ENCODE measurements around the gene ZNF488. TPM values are rescaled to one million over a fixed set of nuclear protein-coding genes. Genes with fewer than 3 reads are reported as not detected.

ZNF488 gene
- total and polyA plus RNA-seq, 10 of the 15 experiments (the other 5 are each of a cell fraction or from before 2014, with no cell fraction given): not detected

- TF ChIP-seq E4F1 (IDR thresholded peaks at IDR 0.05; ENCODE audit: borderline replicate concordance, partially characterized antibody) (no peak), ASH2L (IDR thresholded peaks at IDR 0.05; ENCODE audit: borderline replicate concordance, low read depth) (no peak), EZH2 (IDR thresholded peaks at IDR 0.05; ENCODE audit: borderline replicate concordance, control insufficient read depth, low read depth, low read length) (no peak), TAF1 (IDR thresholded peaks at IDR 0.05; ENCODE audit: borderline replicate concordance, low read depth, low read length) (no peak)
Measured at GRCh38 chr10:47336387-47337134, 47.5 kb downstream of the ZNF488 start (continued).

GRCh38 chr10:47335906-47336305 is 48.2 kb downstream of the ZNF488 start:
- ChIA-PET SMC1A (ENCODE audit: uncharacterized antibody, unreplicated experiment) (no interaction called here), POLR2A (no interaction called here), RAD21 (ENCODE audit: unreplicated experiment) (no interaction called here), CTCF (interaction anchor here (0.7 kb wide), 1 partner anchor 26 kb away, joined by 3 read pairs; no protein-coding TSS in a partner anchor)
- no peaks in the 10 kb centered on the region for H3K4me1 ChIP-seq (ENCODE audit: control insufficient read depth, insufficient read depth, low read length)
- H4K20me1 ChIP-seq (ENCODE audit: control insufficient read depth, insufficient read depth): no peaks in the 10 kb centered on the region
- H3K79me2 ChIP-seq (ENCODE audit: control insufficient read depth, insufficient read depth, low read length): no peaks in the 10 kb centered on the region
- no peaks in the 10 kb centered on the region for H3K9me3 ChIP-seq (replicated peaks; ENCODE audit: control insufficient read depth, insufficient read depth, low read length)
- no peaks in the 10 kb centered on the region for H3K36me3 ChIP-seq (ENCODE audit: control insufficient read depth in 2 of 2, insufficient read depth in 2 of 2, low read length in 1 of 2)
- no peak overlapping the region for H3K4me3 ChIP-seq
- no peak overlapping the region for H3K4me2 ChIP-seq (ENCODE audit: control insufficient read depth, insufficient read depth)
- H3K9ac ChIP-seq (ENCODE audit: control insufficient read depth, insufficient read depth, low read length): no peak overlapping the region
- FAIRE-seq: no peak
- in situ Hi-C loops (cut with MboI): no loop called here
- intact Hi-C loops (cut with micrococcal nuclease; ENCODE audit: unreplicated experiment): no loop called here
- WGBS (ENCODE audit: insufficient coverage, insufficient replicate concordance, low lambda C conversion rate, missing lambda C conversion rate): 51% methylated on average over 5 of the region's 5 CpGs
- BruUV-seq (replicated peaks): no TSS peak
- no peak overlapping the region for H3K27ac ChIP-seq (ENCODE audit: control insufficient read depth, insufficient read depth)
- no peaks in the 10 kb centered on the region; a peak in 3 of 4 replicates for H3K27me3 ChIP-seq (replicated peaks in 1 of 2; ENCODE audit: control insufficient read depth in 2 of 2, insufficient read depth in 2 of 2, low read length in 1 of 2)
- H2AFZ ChIP-seq (ENCODE audit: control insufficient read depth, low read depth, low read length): no peak overlapping the region
- ATAC-seq: no peak
- no peak for DNase-seq (ENCODE audit: low read depth, low spot score)
- TF ChIP-seq ZBTB33 (IDR thresholded peaks at IDR 0.05): no peak
- TF ChIP-seq, protein P1, sequence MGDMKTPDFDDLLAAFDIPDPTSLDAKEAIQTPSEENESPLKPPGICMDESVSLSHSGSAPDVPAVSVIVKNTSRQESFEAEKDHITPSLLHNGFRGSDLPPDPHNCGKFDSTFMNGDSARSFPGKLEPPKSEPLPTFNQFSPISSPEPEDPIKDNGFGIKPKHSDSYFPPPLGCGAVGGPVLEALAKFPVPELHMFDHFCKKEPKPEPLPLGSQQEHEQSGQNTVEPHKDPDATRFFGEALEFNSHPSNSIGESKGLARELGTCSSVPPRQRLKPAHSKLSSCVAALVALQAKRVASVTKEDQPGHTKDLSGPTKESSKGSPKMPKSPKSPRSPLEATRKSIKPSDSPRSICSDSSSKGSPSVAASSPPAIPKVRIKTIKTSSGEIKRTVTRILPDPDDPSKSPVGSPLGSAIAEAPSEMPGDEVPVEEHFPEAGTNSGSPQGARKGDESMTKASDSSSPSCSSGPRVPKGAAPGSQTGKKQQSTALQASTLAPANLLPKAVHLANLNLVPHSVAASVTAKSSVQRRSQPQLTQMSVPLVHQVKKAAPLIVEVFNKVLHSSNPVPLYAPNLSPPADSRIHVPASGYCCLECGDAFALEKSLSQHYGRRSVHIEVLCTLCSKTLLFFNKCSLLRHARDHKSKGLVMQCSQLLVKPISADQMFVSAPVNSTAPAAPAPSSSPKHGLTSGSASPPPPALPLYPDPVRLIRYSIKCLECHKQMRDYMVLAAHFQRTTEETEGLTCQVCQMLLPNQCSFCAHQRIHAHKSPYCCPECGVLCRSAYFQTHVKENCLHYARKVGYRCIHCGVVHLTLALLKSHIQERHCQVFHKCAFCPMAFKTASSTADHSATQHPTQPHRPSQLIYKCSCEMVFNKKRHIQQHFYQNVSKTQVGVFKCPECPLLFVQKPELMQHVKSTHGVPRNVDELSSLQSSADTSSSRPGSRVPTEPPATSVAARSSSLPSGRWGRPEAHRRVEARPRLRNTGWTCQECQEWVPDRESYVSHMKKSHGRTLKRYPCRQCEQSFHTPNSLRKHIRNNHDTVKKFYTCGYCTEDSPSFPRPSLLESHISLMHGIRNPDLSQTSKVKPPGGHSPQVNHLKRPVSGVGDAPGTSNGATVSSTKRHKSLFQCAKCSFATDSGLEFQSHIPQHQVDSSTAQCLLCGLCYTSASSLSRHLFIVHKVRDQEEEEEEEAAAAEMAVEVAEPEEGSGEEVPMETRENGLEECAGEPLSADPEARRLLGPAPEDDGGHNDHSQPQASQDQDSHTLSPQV (IDR thresholded peaks at IDR 0.05): no peak
- TF ChIP-seq ESRRA (IDR thresholded peaks at IDR 0.05; ENCODE audit: low read length): no peak
- no peak for TF ChIP-seq RAD51 (IDR thresholded peaks at IDR 0.05)
